Activated CD4-positive, CD25-positive, alpha-beta regulatory T cell (primary cell): ENCODE data around the gene SUPT3H.

Experiments
- DNase-seq, 4 experiments: peaks; one replicate each; lab custom pipeline; 2025; lab: John Stamatoyannopoulos, UW

Gene SUPT3H

GRCh38 chr6:45388328-45388727 is 10.6 kb upstream of the SUPT3H start:
- DNase-seq = no peak

- DNase-seq = no peak
Observed at GRCh38 chr6:45387236-45387635, 9.5 kb upstream of the SUPT3H start.

- DNase-seq = no peak
Observed at GRCh38 chr6:45386501-45386900, 8.8 kb upstream of the SUPT3H start.

- DNase-seq = no peak
Observed at GRCh38 chr6:45382391-45382790, 4.7 kb upstream of the SUPT3H start.

GRCh38 chr6:45378334-45378926 is 696 bp upstream of the SUPT3H start:
- DNase-seq = peak in 1 of 4 experiments; percentile 30

- DNase-seq = no peak
Observed at GRCh38 chr6:45377043-45377553, 636 bp downstream of the SUPT3H start.

GRCh38 chr6:45376310-45377042 is 1.3 kb downstream of the SUPT3H start:
- no peak for DNase-seq

- no peak for DNase-seq
Observed at GRCh38 chr6:45375449-45375848, 2.3 kb downstream of the SUPT3H start.

- no peak for DNase-seq
Observed at GRCh38 chr6:45371924-45372573, 5.7 kb downstream of the SUPT3H start.

- no peak for DNase-seq
Observed at GRCh38 chr6:45369870-45370269, 7.9 kb downstream of the SUPT3H start.

GRCh38 chr6:45367999-45368398 is 9.7 kb downstream of the SUPT3H start:
- no peak for DNase-seq

- DNase-seq = no peak
Observed at GRCh38 chr6:45366534-45366933, 11.2 kb downstream of the SUPT3H start.

- no peak for DNase-seq
Observed at GRCh38 chr6:45365036-45365435, 12.7 kb downstream of the SUPT3H start.

GRCh38 chr6:45364466-45364865 is 13.3 kb downstream of the SUPT3H start:
- no peak for DNase-seq

- no peak for DNase-seq
Observed at GRCh38 chr6:45353654-45354053, 24.1 kb downstream of the SUPT3H start.

- no peak for DNase-seq
Observed at GRCh38 chr6:45351667-45352066, 26.1 kb downstream of the SUPT3H start.

- DNase-seq = no peak
Observed at GRCh38 chr6:45351076-45351475, 26.7 kb downstream of the SUPT3H start.

GRCh38 chr6:45350186-45350710 is 27.5 kb downstream of the SUPT3H start:
- no peak for DNase-seq

GRCh38 chr6:45344900-45345299 is 32.8 kb downstream of the SUPT3H start:
- DNase-seq = no peak

GRCh38 chr6:45328523-45328922 is 49.2 kb downstream of the SUPT3H start:
- no peak for DNase-seq

- DNase-seq = no peak
Observed at GRCh38 chr6:45327956-45328522, 49.7 kb downstream of the SUPT3H start, which contains the start of gene RUNX2. RUNX2 (plus strand) TSS chr6:45328330; CDS start chr6:45328727, 397 bp downstream.

- no peak for DNase-seq
Observed at GRCh38 chr6:45326698-45327417, 50.9 kb downstream of the SUPT3H start.
